ENCODE measurements around the gene RAB40C. TPM values are rescaled to one million over a fixed set of nuclear protein-coding genes. Genes with fewer than 3 reads are reported as not detected.
"Not testable (repeated sequence)": the region's sequence is repeated elsewhere in the genome, so short reads cannot be mapped to it uniquely, and the experiment has no call there.

RAB40C gene
- total and polyA plus RNA-seq, 2 experiments from 2014 or later: 9.5 to 18.8 TPM

DNA sequence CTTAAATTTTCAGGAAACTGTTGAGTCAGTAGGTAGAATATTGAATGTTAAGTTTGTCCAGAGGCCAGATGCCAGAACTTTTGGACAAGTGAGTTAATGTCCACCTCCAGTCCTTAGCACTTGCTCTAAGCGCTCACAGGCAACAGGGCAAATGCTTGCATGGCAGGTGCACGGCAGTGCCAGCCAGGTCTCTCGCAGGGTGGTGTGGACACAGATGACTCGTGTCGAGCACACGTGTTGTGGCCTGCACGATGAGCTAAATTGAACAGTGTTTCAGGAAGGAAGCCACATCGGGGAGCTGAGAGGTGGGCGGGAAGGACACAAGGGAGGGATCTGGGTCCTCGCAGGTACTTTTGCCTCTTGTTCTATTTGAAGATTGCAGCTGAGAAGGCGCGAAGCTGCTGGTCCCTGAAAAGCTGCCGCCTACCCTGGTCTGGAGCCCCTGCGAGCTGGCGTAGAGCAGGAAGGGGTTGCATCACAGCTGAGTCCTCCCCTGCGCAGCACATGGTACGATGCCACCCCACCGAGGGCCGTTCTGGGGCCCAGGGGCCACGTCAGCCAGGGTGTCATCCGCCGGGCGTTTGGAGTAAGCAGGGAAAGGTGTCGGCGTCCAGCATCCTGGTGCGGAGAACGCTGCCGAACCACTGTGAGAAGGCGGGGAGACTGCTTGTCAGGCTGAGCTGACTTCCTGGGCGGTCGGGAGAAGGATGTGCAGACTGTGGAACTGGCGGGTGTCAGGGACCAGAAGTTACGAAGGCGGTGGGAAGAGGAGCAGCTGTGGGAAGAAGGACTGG lies 6.3 kb downstream of the RAB40C start:
- in situ Hi-C loops (cut with MboI): no loop called here
- Histone ChIP-seq H3K27ac (no peak overlapping the region), H3K4me3 (no peak overlapping the region), H3K36me3 (ENCODE audit: low read depth) (no peaks in the 10 kb centered on the region), H3K9me3 (ENCODE audit: low read depth) (no peaks in the 10 kb centered on the region), H3K79me2 (ENCODE audit: insufficient read depth) (peaks cover 71% of the 10 kb centered on the region), H3F3A (ENCODE audit: insufficient read depth) (no peaks in the 10 kb centered on the region), H4K20me1 (ENCODE audit: insufficient read depth) (no peaks in the 10 kb centered on the region), H3K9ac (no peak overlapping the region), H3K27me3 (replicated peaks; ENCODE audit: insufficient read depth) (no peaks in the 10 kb centered on the region), H3K9me2 (ENCODE audit: insufficient read depth) (no peaks in the 10 kb centered on the region), H3K4me2 (ENCODE audit: unreplicated experiment) (no peak overlapping the region), H2AFZ (no peak overlapping the region), H3K4me1 (ENCODE audit: insufficient read depth) (no peaks in the 10 kb centered on the region)
- no peak for TF ChIP-seq EZH2phosphoT487 (IDR thresholded peaks at IDR 0.05; ENCODE audit: insufficient read depth, low read depth)
- TF ChIP-seq EZH2 (IDR thresholded peaks at IDR 0.05; ENCODE audit: insufficient read depth, poor library complexity, severe bottlenecking): no peak
- WGBS, 2 experiments (ENCODE audit: low coverage in 1 of 2, low lambda C conversion rate in 2 of 2, missing lambda C conversion rate in 2 of 2): 96 to 97% methylated on average over 34 of the region's 34 CpGs
- DNase-seq: no peak

DNA sequence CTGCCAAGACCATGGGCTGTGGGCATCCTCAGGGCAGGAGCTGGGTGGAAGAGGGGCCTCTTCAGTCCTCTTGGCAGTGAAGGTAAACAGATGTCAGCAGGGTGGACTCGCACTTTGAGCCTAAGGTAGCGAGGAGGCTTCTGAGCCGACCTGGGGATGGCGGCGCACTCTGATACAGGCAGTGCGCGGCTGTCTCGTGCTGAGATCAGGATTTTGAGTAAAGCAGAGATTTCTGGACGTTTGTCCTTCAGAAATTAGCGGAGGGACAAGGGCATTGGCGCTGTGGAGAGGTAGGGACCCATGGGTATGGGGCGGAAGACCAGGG lies 6.8 kb downstream of the RAB40C start:
- H3K9me3 ChIP-seq (ENCODE audit: low read depth): no peaks in the 10 kb centered on the region
- no peak overlapping the region for H3K4me3 ChIP-seq
- H2AFZ ChIP-seq: no peak overlapping the region
- H3F3A ChIP-seq (ENCODE audit: insufficient read depth): no peaks in the 10 kb centered on the region
- no peaks in the 10 kb centered on the region for H3K9me2 ChIP-seq (ENCODE audit: insufficient read depth)
- no peak overlapping the region for H3K27ac ChIP-seq
- no peaks in the 10 kb centered on the region for H3K4me1 ChIP-seq (ENCODE audit: insufficient read depth)
- TF ChIP-seq EZH2 (IDR thresholded peaks at IDR 0.05; ENCODE audit: insufficient read depth, poor library complexity, severe bottlenecking): no peak
- TF ChIP-seq EZH2phosphoT487 (IDR thresholded peaks at IDR 0.05; ENCODE audit: insufficient read depth, low read depth): no peak
- no peak for DNase-seq
- H3K27me3 ChIP-seq (replicated peaks; ENCODE audit: insufficient read depth): no peaks in the 10 kb centered on the region
- no peak overlapping the region for H3K4me2 ChIP-seq (ENCODE audit: unreplicated experiment)
- 92% methylated on average over 12 of the region's 12 CpGs for WGBS, 2 experiments (ENCODE audit: low coverage in 1 of 2, low lambda C conversion rate in 2 of 2, missing lambda C conversion rate in 2 of 2)
- peaks cover 69% of the 10 kb centered on the region for H3K79me2 ChIP-seq (ENCODE audit: insufficient read depth)
- no peak overlapping the region for H3K9ac ChIP-seq
- H4K20me1 ChIP-seq (ENCODE audit: insufficient read depth): no peaks in the 10 kb centered on the region
- in situ Hi-C loops (cut with MboI): no loop called here
- no peaks in the 10 kb centered on the region for H3K36me3 ChIP-seq (ENCODE audit: low read depth)

DNA sequence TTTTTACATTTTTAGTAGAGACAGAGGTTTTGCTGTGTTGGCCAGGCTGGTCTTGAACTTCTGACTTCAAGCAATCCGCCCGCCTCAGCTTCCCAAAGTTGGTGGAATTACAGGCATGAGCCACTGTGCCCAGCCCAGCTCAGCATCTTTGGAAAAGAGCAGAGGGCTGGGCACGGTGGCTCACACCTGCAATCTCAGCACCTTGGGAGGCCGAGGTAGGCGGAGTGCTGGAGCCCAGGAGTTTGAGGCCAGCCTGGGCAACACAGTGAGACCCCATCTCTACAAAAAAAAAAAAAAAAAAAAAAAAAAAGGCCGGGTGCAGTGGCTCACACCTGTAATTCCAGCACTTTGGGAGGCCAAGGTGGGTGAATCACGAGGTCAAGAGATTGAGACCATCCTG lies 7.8 kb downstream of the RAB40C start:
- H4K20me1 ChIP-seq (ENCODE audit: insufficient read depth); H3K9ac ChIP-seq; in situ Hi-C loops (cut with MboI); H3K36me3 ChIP-seq (ENCODE audit: low read depth); H3K9me2 ChIP-seq (ENCODE audit: insufficient read depth); H3K27ac ChIP-seq; H3K4me2 ChIP-seq (ENCODE audit: unreplicated experiment); H3K4me1 ChIP-seq (ENCODE audit: insufficient read depth); H2AFZ ChIP-seq; H3K27me3 ChIP-seq (replicated peaks; ENCODE audit: insufficient read depth); H3F3A ChIP-seq (ENCODE audit: insufficient read depth); H3K9me3 ChIP-seq (ENCODE audit: low read depth); H3K4me3 ChIP-seq; DNase-seq: not testable (repeated sequence)
- WGBS, 2 experiments (ENCODE audit: low coverage in 1 of 2, low lambda C conversion rate in 2 of 2, missing lambda C conversion rate in 2 of 2): 97 to 100% methylated on average over 5 to 7 of the region's 7 CpGs
- H3K79me2 ChIP-seq (ENCODE audit: insufficient read depth): peaks cover 70% of the 10 kb centered on the region

- H3K27ac ChIP-seq: no peak overlapping the region
- H3K9me3 ChIP-seq (ENCODE audit: low read depth): no peaks in the 10 kb centered on the region
- no peaks in the 10 kb centered on the region for H3K4me1 ChIP-seq (ENCODE audit: insufficient read depth)
- WGBS, 2 experiments (ENCODE audit: low coverage in 1 of 2, low lambda C conversion rate in 2 of 2, missing lambda C conversion rate in 2 of 2): 98 to 99% methylated on average over 39 to 42 of the region's 43 CpGs
- in situ Hi-C loops (cut with MboI): no loop called here
- H2AFZ ChIP-seq: no peak overlapping the region
- no peaks in the 10 kb centered on the region for H3K9me2 ChIP-seq (ENCODE audit: insufficient read depth)
- no peaks in the 10 kb centered on the region for H3F3A ChIP-seq (ENCODE audit: insufficient read depth)
- no peak overlapping the region for H3K4me2 ChIP-seq (ENCODE audit: unreplicated experiment)
- TF ChIP-seq EZH2phosphoT487 (IDR thresholded peaks at IDR 0.05; ENCODE audit: insufficient read depth, low read depth): no peak
- no peak for TF ChIP-seq EZH2 (IDR thresholded peaks at IDR 0.05; ENCODE audit: insufficient read depth, poor library complexity, severe bottlenecking)
- no peak for DNase-seq
- H3K79me2 ChIP-seq (ENCODE audit: insufficient read depth): peaks cover 70% of the 10 kb centered on the region
- no peak overlapping the region for H3K4me3 ChIP-seq
- no peak overlapping the region for H3K9ac ChIP-seq
- no peaks in the 10 kb centered on the region for H3K27me3 ChIP-seq (replicated peaks; ENCODE audit: insufficient read depth)
- H4K20me1 ChIP-seq (ENCODE audit: insufficient read depth): no peaks in the 10 kb centered on the region
- no peaks in the 10 kb centered on the region for H3K36me3 ChIP-seq (ENCODE audit: low read depth)
Observed at GRCh38 chr16:598823-599739, 9.2 kb downstream of the RAB40C start.
